HG02571 (cell line): Measurements from ENCODE around the gene KRT8.
"Not testable (repeated sequence)": the region's sequence is repeated elsewhere in the genome, so short reads cannot be mapped to it uniquely, and the experiment has no call there.

Experiments used
- ATAC-seq: cut with Tn5 transposase; IDR thresholded peaks from one replicate; pipeline ENCODE4 v1.9.1; 2021; ENCODE audit warnings: mild to moderate bottlenecking, moderate library complexity; ENCODE audit not compliant: unreplicated experiment

KRT8 gene

DNA sequence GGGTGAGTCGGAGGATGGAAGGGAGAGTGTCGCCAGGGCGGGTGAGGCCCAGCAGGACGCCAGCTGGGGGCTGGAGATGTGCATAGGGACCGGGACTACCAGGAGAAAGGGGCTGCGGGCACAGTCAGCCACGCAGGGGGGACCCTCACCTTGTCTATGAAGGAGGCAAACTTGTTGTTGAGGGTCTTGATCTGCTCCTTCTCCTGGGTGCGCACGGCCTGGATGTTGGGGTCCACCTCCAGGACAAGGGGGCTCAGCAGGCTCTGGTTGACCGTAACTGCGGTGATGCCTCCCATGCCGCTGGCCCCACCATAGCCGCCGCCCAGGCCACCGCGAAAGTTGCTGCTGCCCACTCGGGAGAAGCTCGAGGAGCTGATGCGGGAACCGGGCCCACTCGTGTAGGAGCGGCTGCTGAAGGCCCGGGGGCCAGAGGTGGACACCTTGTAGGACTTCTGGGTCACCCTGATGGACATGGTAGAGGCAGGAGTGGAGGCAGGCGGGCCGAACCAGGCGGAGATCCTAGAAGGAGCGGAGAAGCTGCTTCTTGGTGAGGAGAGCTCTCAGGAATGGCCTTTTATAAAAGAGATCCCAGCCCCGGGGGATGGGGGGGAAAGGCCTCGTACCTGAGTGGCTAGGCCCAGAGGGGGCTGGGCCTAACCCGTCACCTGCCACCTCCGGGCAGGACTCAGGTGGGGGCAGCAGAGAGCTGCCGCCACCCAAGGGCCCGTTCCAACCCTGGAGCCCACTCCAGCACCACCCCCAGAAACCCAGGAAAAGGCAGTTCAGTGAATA is at the start of gene KRT8:
TSS of gene KRT8 (minus strand) at position 568 of the 792 bp plus-strand sequence. CDS start at position 473, 95 bp downstream.
- not testable (repeated sequence) for ATAC-seq

DNA sequence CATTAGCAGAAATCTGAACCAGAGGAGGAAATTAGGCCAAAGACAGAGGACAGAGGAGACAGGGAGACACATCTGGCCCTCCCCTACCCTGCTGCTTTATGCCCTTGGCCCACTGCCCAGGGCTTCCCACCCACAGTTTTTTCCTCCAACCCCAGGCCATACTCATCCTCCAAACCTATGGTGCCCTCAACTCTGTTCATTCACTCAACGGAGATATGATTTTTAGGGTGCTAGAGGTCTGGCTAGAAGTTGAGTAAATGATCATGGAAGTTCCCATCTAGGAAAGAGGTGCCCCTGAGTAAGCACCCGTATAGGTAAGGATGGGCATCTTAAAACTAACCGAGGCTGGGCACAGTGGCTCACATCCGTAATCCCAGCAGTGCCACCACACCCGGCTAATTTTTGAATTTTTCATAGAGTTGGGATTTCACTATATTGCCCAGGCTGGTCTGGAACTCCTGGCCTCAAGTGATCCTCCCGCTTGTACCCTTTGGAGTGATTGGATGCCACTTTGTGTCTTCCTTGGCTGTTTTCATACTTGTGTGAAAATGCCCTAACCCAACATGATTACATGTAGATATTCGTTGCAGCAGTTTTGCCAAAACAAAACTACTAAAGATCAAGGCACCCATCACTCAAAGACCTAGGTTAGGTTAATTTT is 48.4 kb upstream of the KRT8 start:
- ATAC-seq = no peak

DNA sequence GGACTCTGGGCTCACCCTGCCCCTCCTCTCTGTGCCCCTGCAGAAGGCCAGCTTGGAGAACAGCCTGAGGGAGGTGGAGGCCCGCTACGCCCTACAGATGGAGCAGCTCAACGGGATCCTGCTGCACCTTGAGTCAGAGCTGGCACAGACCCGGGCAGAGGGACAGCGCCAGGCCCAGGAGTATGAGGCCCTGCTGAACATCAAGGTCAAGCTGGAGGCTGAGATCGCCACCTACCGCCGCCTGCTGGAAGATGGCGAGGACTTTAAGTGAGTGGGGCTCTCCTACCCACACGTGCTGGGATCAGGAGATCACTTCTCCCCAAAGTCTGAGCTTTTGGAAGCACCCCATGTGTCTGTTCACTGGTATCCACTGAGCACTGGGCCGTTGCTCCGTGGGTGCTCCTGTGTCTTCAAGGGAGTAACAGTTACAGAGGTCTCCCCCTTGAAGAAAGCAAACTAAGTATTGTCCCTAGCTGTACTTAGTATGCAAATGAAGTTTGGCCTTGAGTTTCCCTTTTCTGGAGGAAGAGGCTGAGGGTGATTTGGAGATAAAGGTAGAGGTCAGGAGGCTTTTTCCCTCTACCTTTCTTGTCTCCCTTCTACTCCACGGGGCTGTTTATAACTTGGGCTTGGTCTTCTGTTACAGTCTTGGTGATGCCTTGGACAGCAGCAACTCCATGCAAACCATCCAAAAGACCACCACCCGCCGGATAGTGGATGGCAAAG is 47.4 kb upstream of the KRT8 start:
- no peak for ATAC-seq

DNA sequence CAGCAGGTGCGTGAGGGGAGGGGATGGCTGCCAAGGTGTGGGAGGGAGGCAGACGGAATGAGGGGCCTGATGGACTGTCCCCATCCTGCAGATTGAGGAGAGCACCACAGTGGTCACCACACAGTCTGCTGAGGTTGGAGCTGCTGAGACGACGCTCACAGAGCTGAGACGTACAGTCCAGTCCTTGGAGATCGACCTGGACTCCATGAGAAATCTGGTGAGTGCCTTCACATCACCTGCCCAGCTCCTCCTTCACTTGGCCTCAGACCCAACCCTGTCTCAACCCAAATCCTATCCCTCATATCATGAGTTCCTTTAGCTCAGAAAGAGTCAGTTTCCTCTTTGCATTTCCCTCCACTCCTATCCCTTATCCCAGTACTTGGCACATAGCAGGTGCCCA is 46.8 kb upstream of the KRT8 start:
- ATAC-seq = no peak

DNA sequence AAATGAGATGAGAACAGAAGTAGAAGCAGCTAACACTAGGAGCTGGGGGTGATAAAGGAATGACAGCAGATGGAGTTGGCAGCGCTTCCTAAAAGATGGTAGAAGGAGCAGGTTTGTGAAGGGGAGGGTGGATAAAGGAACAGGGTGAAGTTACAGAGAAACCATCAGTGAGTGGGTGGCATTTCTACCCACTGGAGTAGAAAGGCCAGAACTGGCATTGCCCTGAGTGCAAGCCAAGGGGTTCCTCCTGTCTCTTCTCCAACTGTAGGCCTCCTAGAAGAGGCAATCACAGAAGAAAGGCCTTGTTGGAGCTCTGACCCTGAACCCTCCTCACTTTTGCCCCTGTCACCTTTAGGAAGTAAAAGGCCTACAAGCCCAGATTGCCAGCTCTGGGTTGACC is 46.2 kb upstream of the KRT8 start:
- ATAC-seq = no peak

DNA sequence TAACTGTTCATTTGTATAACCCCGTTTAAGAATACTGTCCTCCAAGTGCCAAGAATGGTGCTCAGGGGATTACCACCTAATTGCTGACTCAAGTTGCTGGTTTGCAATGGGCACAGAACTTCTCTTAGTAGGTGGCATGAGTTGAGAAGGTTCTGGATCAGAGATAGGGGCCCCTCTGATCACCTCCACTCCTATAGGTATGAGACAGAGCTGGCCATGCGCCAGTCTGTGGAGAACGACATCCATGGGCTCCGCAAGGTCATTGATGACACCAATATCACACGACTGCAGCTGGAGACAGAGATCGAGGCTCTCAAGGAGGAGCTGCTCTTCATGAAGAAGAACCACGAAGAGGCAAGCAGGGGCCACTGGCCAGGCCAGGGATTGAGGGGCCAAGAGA is 45.7 kb upstream of the KRT8 start:
- no peak for ATAC-seq

DNA sequence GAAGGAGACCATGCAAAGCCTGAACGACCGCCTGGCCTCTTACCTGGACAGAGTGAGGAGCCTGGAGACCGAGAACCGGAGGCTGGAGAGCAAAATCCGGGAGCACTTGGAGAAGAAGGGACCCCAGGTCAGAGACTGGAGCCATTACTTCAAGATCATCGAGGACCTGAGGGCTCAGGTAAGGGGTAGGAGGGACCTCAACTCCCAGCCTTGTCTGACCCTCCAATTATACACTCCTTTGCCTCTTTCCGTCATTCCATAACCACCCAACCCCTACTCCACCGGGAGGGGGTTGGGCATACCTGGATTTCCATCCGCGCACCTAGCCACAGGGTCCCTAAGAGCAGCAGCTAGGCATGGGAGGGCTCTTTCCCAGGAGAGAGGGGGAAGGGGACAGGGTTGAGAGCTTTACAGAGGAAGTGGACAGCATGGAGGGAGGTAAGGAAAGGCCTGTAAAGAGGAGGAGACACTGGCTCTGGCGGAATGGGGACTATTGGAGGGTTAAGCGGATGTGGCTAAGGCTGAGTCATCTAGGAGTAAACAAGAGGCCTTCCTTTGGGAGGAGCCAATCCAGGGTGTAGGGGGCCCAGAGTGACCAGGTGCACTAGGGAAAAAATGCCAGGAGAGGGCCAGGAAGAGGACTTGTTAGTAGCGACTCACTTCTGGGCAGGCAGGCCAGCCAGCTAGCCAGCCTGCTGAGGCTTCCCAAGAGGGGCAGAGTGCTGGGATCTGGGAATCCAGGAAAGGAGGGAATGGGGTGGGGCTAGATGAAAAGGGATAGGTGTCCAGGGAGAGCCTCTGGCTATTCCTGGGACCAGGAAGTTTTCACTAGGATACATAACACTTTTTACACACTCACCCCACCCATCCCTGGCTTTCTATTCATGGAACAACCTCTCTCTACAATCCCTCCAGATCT is 44.8 kb upstream of the KRT8 start:
- no peak for ATAC-seq

DNA sequence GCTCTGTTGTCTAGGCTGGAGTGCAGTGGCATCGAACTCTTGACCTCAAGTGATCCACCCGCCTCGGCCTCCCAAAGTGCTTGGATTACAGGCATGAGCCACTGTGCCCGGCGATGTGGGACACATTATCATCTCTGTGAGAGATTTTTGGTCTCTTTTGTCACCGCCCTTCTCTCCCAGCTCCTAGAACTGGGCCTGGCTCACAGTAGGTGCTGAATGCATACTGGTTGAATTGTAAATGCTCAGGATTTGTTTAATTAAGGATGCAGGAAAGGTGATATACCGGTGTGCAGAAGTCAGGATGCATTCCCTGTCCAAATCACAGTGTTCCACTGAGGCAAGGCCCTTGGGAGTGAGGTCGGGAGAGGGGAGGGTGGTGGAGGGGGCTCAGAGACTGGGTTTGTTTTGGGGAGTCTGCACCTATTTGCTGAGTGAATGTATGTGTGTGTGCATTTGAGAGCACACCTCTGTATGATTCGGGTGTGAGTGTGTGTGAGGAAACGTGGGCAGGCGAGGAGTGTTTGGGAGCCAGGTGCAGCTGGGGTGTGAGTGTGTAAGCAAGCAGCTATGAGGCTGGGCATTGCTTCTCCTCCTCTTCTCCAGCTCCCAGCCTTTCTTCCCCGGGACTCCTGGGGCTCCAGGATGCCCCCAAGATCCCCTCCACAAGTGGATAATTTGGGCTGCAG is 43.0 kb upstream of the KRT8 start:
- no peak for ATAC-seq

DNA sequence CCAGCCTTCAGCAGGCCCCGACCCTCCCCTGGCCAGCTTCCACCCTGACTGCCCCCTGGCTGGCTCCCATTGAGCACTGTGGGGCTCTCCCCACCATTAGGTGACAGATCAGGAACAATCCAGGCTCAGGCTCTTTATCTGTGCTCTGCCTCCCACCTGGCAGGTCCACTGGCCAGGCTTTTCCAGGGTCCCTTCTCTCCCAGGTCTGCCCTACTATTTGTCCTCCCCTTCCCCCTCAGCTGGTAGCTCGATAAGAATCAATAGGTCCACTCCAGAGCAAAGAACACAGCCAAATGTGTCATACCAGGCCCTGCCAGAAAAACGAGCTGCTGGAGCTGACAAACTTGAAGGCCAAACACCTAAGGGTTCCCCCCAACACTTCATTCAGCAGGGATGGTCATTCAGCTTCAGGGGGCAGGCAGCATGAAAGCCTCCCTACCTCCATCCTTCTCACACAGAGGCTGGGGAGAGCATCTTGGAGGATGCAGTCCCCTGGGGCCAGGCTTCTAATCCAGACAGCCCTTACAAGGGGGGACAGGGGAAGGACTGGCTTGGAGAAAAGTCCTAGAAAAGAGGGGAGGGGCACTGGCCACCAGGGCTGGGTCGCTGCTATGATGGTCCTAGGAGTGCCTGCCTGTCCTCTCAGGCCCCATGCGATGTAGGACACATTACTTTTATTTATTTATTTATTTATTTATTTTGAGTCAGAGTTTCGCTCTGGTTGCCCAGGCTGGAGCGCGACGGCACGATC is 42.1 kb upstream of the KRT8 start:
- ATAC-seq = no peak

DNA sequence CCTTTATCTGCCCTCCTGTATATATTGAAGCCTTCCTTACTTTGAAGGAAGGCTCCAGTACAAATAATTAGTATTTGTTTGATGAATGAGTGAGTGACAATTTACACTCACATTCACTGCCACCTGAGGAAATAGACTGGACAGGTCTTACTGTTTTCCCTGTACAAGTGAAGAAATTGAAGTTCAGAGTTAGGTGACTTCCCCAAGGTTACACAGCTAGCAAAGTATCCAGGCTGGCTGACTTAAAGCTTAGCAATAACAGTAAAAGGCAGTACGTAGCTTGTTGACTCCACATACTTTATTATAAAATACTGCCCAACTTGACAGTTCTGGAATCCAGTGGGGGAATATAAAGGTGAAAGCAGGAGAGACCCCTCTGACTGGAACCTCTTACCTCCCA is 41.5 kb upstream of the KRT8 start:
- no peak for ATAC-seq

DNA sequence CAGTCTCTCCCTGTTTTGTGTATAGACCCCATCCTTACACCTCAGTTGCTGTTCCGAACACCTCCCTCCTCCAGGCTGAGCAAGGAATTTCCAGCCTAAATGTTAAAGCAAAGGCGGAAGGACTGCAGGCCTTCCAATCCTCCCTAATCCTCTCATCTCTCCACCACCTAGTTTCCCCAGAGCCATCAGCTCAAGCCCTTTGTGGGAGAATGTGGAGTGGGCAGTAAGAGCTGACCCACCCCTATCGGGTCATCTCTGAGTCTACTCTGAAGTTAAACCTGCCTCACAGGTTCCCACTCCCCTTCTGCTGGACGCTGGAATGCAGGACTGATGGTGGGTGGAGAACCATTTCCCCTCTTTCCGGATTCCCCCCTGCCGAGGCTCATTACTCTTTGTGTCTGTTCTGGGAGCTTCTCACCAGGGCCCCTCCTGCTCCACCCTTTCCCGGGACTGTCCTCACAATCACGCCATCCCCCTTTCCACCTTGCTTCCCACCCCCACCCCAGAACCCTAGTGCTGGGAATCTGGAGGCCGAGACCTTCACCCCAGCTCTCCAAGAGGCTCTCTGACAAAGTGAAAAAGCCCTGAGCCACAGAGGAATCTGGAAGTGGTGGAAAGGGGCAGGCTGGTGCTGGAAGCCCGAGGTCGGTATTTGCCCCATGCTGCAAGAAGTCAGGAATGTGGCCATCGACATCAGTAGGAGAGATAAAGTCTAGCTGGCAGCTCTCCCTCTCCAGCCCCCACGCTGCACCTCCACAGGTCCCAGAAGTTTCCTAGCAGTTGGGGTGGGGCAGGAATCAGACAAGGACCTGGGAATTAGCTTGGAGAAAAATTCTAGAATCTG is 40.7 kb upstream of the KRT8 start:
- ATAC-seq = no peak

DNA sequence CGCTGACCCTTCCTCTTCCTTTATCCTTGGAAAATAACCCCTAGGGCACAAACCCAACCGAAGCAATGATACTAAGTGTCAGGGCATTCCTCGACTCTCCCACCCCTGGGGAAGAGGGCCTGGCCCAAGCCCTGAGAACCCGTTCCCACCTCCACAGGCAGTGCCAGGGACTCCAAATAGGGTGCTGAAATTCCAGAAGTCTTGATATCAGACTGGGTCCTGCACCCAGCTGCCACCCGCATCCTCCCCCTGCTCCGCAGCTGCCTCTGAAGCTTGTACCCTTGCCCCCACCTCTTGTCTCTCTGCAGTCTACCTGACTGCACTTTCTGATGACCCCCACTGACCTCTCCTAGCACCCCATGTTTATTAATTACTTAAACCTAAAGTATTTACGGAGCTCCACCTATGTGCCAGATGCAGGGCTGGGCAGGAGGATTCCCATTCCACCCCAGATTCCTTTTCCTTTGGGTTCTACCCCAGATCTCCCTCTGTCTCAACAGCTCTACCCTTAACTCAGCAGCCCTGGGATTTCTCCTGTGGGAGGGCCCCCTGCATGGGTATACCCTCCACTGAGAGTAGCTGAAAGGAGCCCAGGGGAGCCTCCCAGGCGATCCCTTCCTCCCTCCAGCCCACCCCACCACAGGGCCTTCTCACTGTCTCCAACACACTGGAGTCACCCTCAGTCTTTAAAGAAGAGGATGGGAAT is 40.0 kb upstream of the KRT8 start:
- no peak for ATAC-seq

DNA sequence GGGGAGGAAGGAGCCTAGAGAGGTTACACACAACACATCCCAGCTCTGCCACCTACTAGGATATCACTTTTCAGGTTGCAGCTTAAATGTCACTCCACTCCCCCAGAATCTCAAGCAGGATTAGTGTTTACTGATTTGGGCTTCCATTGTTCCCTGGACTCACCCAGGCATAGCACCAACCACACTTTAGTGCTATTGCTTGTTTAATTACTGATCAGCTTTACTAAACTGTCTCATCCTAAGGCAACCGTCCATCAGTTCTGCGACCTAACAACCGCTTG is 38.0 kb upstream of the KRT8 start:
- ATAC-seq = no peak

DNA sequence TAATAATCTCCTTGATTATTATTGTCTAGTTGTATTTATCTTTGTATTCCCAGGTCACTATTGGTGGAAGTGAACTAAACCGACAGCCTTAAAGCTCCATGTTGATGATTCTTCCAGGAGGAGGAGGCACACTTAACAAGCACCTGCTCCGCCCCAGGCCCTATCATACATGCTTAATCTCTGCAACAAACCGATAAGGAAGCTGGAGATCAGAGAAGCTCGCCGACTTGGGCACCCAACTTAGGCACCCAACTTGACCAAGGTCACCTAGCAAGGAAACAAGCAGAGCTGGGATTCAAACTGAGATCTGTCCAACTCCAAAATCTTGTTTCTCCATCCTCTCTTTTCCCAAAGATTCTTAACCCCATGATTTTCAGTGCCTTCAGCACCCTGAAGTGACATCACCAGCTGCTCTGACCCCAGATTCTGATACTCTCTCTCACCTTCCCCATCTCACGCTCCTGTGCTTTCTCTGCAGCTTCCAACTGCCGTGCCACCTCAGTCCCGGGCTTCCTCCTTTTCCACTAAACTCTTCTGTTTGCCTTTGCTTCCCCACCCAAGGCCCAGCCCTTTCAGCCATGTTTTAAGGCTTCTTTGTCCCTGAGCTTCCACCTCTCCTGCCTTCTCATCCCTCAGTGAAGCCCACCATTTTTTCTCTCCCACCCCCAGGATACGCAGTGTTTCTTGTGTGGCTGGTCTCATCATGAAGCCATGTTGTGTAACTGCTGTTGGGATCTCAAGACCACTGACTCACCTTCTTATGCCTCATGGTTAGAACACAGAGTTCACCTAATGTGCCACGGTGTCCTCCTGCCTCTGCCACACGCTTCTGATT is 37.4 kb upstream of the KRT8 start:
- no peak for ATAC-seq

DNA sequence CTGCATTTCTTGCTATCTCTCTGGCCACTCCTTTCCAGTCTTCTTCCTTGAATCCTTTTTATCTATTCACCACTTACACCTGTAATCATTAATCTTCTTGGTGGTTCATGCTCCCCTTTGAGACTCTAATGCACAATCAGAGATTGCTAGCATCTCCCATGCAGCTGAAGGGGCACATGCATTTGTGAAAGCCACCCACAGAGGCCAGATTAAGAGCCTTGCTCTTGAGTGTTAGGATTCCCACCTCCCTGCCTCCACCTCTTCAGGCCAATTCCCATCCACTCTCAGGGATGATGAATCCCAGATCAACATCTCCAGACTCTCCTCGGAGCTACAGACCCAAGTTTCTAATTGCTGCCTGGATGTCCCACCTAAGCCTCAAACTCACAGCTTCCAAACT is 24.7 kb upstream of the KRT8 start:
- no peak for ATAC-seq

DNA sequence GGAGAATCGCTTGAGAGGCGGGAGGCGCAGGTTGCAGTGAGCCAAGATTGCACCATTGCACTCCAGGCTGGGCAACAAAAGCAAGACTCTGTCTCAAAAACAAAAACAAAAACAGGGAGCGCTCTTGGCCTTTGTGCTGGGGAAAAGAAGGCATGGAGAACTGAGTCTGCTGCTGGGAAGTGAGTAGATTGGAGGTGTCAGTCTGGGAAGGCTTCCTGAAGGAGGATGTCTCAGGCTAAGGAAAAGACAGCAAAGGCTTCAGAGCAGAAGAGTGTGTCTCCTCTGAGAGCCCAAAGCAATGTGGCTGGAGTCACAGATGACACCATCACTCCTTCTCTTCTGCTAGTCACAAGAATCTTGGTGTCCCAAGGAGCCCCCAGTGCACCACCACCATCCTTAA is 23.1 kb upstream of the KRT8 start:
- ATAC-seq = no peak

DNA sequence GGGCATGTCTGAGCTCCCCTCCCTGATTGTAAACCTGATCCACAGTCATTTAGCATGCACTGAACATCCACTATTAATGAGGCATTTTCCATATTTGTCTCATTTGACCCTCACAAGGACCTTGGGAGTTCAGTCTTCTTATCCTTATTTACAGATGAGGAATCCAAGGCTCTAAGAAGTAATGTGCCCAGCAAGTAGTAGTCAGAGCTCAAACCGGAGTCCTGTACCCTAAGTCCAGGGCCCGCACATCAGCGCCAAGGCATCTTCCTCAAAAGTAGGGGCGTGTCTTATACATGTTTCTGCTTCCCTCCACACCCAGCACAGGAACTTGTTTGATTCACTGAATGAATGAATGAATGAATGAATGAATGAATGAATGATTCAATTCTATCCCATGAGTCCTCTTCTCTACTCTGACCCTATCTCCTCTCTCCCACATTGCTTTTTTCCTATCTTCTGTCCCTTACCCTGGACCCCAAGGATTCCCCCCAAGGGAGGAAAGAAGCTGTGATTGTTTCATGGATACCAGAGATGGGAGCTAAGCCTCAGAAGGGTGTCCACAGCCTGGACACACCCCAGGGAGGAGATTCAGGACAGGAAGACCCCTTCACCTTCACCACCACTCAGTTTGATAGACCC is 21.8 kb upstream of the KRT8 start:
- ATAC-seq = no peak
